Neural cell (in vitro differentiated cells): ENCODE measurements around the gene DOK5. TPM values are rescaled to one million over a fixed set of nuclear protein-coding genes. Genes with fewer than 3 reads are reported as not detected.

Source experiments
- H2AFZ ChIP-seq: fragments of 200-600, 300-800 bp; sonication (generic), shearing (Covaris generic); 2 replicates; pipeline ENCODE4 v1.6.0; 2014; ENCODE audit warnings: low read depth, mild to moderate bottlenecking, antibody characterized with exemption, low read length, moderate library complexity
- H3F3A ChIP-seq: fragments of 200-600 bp; shearing (Covaris generic); 2 replicates; pipeline ENCODE4 v1.6.1; 2016; ENCODE audit warnings: mild to moderate bottlenecking, moderate library complexity, mixed read lengths, antibody characterized with exemption, low read length; ENCODE audit not compliant: insufficient read depth, poor library complexity, severe bottlenecking
- H3K27ac ChIP-seq: fragments of 200-600, 300-800 bp; sonication (generic), shearing (Covaris generic); 2 replicates; pipeline ENCODE4 v1.5.1; 2014; ENCODE audit warnings: mild to moderate bottlenecking, low read length, moderate library complexity
- H3K27me3 ChIP-seq: fragments of 300-800, 200-600 bp; sonication (generic), shearing (Covaris generic); 2 replicates; pipeline ENCODE4 v1.6.0; 2014; ENCODE audit warnings: mild to moderate bottlenecking, low read depth, low read length, moderate library complexity; ENCODE audit not compliant: insufficient read depth
- H3K36me3 ChIP-seq: fragments of 300-800, 200-600 bp; sonication (generic), shearing (Covaris generic); 2 replicates; pipeline ENCODE4 v1.5.1; 2014; ENCODE audit warnings: mild to moderate bottlenecking, antibody characterized with exemption, low read length, moderate library complexity; ENCODE audit not compliant: insufficient read depth
- H3K4me2 ChIP-seq: fragments of 300-800, 200-600 bp; sonication (generic), shearing (Covaris generic); 2 replicates; pipeline ENCODE4 v1.6.0; 2014; ENCODE audit warnings: mild to moderate bottlenecking, low read length
- H3K4me3 ChIP-seq: fragments of 300-800, 200-600 bp; sonication (generic), shearing (Covaris generic); 2 replicates; pipeline ENCODE4 v1.5.1; 2014; ENCODE audit warnings: mild to moderate bottlenecking, low read length, moderate library complexity
- H3K79me2 ChIP-seq: fragments of 200-600 bp; shearing (Covaris generic); replicated peaks from 2 replicates; pipeline ENCODE4 v1.6.0; 2014; ENCODE audit warnings: mild to moderate bottlenecking, low read length, moderate library complexity; ENCODE audit not compliant: insufficient read depth
- H3K9ac ChIP-seq: fragments of 300-800, 200-600 bp; sonication (generic), shearing (Covaris generic); 2 replicates; pipeline ENCODE4 v1.6.1; 2016; ENCODE audit warnings: mild to moderate bottlenecking, low read length, mixed read lengths
- H3K9me2 ChIP-seq: fragments of 200-600 bp; shearing (Covaris generic); 2 replicates; pipeline ENCODE4 v1.6.1; 2016; ENCODE audit warnings: mild to moderate bottlenecking, low read length, mixed read lengths; ENCODE audit not compliant: insufficient read depth
- H3K9me3 ChIP-seq: fragments of 200-600, 300-800 bp; sonication (generic), shearing (Covaris generic); 2 replicates; pipeline ENCODE4 v1.6.1; 2016; ENCODE audit warnings: mild to moderate bottlenecking, mixed run types, low read length, moderate library complexity, mixed read lengths
- H4K20me1 ChIP-seq: fragments of 200-600 bp; shearing (Covaris generic); 2 replicates; pipeline ENCODE4 v1.6.1; 2016; ENCODE audit warnings: mild to moderate bottlenecking, mixed run types; ENCODE audit not compliant: insufficient read depth
- EP300 ChIP-seq: fragments of 450-650 bp; conservative IDR thresholded peaks from 2 replicates; pipeline ENCODE4 v1.6.1; 2014; ENCODE audit warnings: antibody characterized with exemption, mild to moderate bottlenecking, moderate library complexity; ENCODE audit not compliant: poor library complexity, severe bottlenecking
- EZH2 ChIP-seq: fragments of 200-600, 300-800 bp; shearing (Covaris generic), sonication (generic); IDR thresholded peaks from 2 replicates; pipeline ENCODE4 v1.6.1; 2014; ENCODE audit warnings: antibody characterized with exemption, low read length, borderline replicate concordance, mild to moderate bottlenecking; ENCODE audit not compliant: insufficient read depth, poor library complexity, severe bottlenecking
- MXI1 ChIP-seq: fragments of 450-650 bp; conservative IDR thresholded peaks from 2 replicates; pipeline ENCODE4 v1.6.1; 2014; ENCODE audit warnings: antibody characterized with exemption, mild to moderate bottlenecking; ENCODE audit not compliant: poor library complexity, severe bottlenecking
- POLR2AphosphoS5 ChIP-seq: IDR thresholded peaks from 2 replicates; pipeline ENCODE4 v1.6.1; 2012
- RAD21 ChIP-seq: fragments of 450-650 bp; conservative IDR thresholded peaks from 2 replicates; pipeline ENCODE4 v1.6.1; 2014; ENCODE audit warnings: antibody characterized with exemption, mild to moderate bottlenecking, moderate library complexity
- SMC3 ChIP-seq: fragments of 450-650 bp; conservative IDR thresholded peaks from 2 replicates; pipeline ENCODE4 v1.6.1; 2014; ENCODE audit warnings: antibody characterized with exemption, mild to moderate bottlenecking, moderate library complexity; ENCODE audit not compliant: poor library complexity
- TAF1 ChIP-seq: IDR thresholded peaks from 2 replicates; pipeline ENCODE4 v1.6.1; 2012; ENCODE audit warnings: low read depth
- polyA plus RNA-seq: library from polyadenylated mRNA; depleted of rRNA; stranded (reverse); fragments of >200 nt; gene quantifications from 2 replicates; pipeline ENCODE4 v1.2.3, GENCODE V29; 2014
- TF ChIP-seq, protein P1 (sequence below): IDR thresholded peaks from 2 replicates; pipeline ENCODE4 v1.6.1; 2012; ENCODE audit warnings: borderline replicate concordance
- TF ChIP-seq, protein P2 (sequence below): fragments of 450-650 bp; IDR thresholded peaks from 2 replicates; pipeline ENCODE4 v1.5.1; 2014; ENCODE audit warnings: antibody characterized with exemption, mild to moderate bottlenecking, moderate library complexity; ENCODE audit not compliant: poor library complexity, severe bottlenecking

DOK5 gene
- polyA plus RNA-seq, 1 donor from 2014 or later, result 4.6 TPM

DNA sequence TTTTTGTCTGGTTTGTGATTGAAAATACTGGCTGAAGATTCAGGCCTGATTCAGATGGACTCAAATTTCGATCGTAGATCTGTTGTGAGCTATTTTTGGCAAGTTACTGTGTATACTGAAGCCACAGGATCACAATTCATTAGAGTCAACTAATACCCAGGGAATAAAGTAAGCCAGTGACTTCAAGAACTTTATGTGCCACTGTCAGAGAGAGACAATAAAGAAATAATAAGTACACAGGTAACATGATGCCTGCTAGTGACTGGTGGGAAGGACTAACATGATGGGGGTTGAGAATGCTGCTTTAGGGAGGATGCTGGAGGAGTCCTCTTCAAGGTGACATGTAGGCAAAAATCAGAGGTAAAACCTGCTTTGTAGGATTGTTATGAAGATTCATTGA is 215.9 kb downstream of the DOK5 start:
- no peaks in the 10 kb centered on the region for H3K36me3 ChIP-seq
- no peak for TF ChIP-seq MXI1
- no peak for TF ChIP-seq POLR2AphosphoS5
- TF ChIP-seq, protein P1, sequence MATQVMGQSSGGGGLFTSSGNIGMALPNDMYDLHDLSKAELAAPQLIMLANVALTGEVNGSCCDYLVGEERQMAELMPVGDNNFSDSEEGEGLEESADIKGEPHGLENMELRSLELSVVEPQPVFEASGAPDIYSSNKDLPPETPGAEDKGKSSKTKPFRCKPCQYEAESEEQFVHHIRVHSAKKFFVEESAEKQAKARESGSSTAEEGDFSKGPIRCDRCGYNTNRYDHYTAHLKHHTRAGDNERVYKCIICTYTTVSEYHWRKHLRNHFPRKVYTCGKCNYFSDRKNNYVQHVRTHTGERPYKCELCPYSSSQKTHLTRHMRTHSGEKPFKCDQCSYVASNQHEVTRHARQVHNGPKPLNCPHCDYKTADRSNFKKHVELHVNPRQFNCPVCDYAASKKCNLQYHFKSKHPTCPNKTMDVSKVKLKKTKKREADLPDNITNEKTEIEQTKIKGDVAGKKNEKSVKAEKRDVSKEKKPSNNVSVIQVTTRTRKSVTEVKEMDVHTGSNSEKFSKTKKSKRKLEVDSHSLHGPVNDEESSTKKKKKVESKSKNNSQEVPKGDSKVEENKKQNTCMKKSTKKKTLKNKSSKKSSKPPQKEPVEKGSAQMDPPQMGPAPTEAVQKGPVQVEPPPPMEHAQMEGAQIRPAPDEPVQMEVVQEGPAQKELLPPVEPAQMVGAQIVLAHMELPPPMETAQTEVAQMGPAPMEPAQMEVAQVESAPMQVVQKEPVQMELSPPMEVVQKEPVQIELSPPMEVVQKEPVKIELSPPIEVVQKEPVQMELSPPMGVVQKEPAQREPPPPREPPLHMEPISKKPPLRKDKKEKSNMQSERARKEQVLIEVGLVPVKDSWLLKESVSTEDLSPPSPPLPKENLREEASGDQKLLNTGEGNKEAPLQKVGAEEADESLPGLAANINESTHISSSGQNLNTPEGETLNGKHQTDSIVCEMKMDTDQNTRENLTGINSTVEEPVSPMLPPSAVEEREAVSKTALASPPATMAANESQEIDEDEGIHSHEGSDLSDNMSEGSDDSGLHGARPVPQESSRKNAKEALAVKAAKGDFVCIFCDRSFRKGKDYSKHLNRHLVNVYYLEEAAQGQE, result no peak
- no peak for TF ChIP-seq EP300
- TF ChIP-seq EZH2, result no peak
- TF ChIP-seq, protein P2, sequence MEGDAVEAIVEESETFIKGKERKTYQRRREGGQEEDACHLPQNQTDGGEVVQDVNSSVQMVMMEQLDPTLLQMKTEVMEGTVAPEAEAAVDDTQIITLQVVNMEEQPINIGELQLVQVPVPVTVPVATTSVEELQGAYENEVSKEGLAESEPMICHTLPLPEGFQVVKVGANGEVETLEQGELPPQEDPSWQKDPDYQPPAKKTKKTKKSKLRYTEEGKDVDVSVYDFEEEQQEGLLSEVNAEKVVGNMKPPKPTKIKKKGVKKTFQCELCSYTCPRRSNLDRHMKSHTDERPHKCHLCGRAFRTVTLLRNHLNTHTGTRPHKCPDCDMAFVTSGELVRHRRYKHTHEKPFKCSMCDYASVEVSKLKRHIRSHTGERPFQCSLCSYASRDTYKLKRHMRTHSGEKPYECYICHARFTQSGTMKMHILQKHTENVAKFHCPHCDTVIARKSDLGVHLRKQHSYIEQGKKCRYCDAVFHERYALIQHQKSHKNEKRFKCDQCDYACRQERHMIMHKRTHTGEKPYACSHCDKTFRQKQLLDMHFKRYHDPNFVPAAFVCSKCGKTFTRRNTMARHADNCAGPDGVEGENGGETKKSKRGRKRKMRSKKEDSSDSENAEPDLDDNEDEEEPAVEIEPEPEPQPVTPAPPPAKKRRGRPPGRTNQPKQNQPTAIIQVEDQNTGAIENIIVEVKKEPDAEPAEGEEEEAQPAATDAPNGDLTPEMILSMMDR, result no peak
- no peak for TF ChIP-seq RAD21
- no peak for TF ChIP-seq TAF1
- no peak for TF ChIP-seq SMC3

DNA sequence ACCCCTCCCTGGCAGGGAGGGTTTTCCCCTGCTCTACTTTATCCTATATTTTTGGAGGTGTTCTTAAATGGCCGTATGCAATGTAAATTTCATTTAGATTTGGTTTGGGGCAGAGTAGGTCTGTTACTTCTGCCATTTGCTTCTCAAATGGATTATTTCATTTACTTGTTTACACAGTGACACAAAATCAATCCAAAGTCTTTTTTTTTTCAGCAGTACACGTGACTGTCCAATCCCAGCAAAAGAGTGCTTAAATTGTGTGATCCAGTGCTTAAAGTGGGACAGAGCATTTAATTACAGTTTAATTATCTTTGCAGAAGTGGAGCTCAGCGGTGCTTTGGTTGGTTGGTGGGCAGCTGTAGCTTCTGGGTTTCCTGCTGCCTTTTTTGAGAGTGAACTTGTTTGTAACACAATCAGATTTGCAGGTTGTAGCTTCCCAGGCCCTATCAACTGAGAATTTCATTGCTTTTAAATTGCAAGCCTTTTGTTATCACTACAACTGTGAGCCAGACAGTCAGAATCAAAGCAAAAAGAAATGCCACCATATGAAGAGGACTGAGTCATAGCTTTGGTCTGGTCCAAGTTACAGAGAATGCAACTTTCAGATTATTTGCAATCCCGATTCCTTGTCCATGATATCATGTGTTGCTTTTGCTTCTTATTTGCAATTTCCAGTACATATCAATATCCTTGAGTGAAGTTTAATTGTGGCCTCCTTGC is 216.9 kb downstream of the DOK5 start:
- no peaks in the 10 kb centered on the region for H3K36me3 ChIP-seq
- no peaks in the 10 kb centered on the region for H3F3A ChIP-seq
- no peak overlapping the region for H3K27ac ChIP-seq
- H3K4me3 ChIP-seq, result no peak overlapping the region
- H4K20me1 ChIP-seq, result no peaks in the 10 kb centered on the region
- TF ChIP-seq SMC3, result no peak
- TF ChIP-seq TAF1, result no peak
- no peak for TF ChIP-seq POLR2AphosphoS5
- TF ChIP-seq EZH2, result no peak
- TF ChIP-seq, protein P2, result no peak
- TF ChIP-seq, protein P1, result no peak
- TF ChIP-seq EP300, result no peak
- TF ChIP-seq MXI1, result no peak
- no peak for TF ChIP-seq RAD21
- H2AFZ ChIP-seq, result no peak overlapping the region
- no peaks in the 10 kb centered on the region for H3K27me3 ChIP-seq
- no peaks in the 10 kb centered on the region for H3K9me3 ChIP-seq
- no peaks in the 10 kb centered on the region for H3K9me2 ChIP-seq
- H3K4me2 ChIP-seq, result no peak overlapping the region
- H3K79me2 ChIP-seq, result no peaks in the 10 kb centered on the region
- no peak overlapping the region for H3K9ac ChIP-seq

More for the DNA sequence above, 215.9 kb downstream of the DOK5 start:
- Histone ChIP-seq H3K27ac (no peak overlapping the region), H3K79me2 (no peaks in the 10 kb centered on the region), H3K27me3 (no peaks in the 10 kb centered on the region), H3K9ac (no peak overlapping the region), H3K4me2 (no peak overlapping the region), H3K9me2 (no peaks in the 10 kb centered on the region), H3K9me3 (no peaks in the 10 kb centered on the region), H2AFZ (no peak overlapping the region), H4K20me1 (no peaks in the 10 kb centered on the region), H3K4me3 (no peak overlapping the region), H3F3A (no peaks in the 10 kb centered on the region)
